MM.1S (cell line): ENCODE results near the gene NOD2.

Experiments
- DNase-seq: peaks from one replicate; pipeline ENCODE4 v3.0.0-alpha.2; 2015
- H2AFZ ChIP-seq: fragments of 300-600 bp; sonication (generic); 2 replicates; pipeline ENCODE4 v1.6.0; 2016; ENCODE audit warnings: antibody characterized with exemption, low read length
- H3F3A ChIP-seq: fragments of 300-600 bp; sonication (generic); 2 replicates; pipeline ENCODE4 v1.6.1; 2016; ENCODE audit warnings: mild to moderate bottlenecking, antibody characterized with exemption, low read length, moderate library complexity, mixed read lengths; ENCODE audit not compliant: insufficient read depth
- H3K27ac ChIP-seq: fragments of 300-600 bp; sonication (generic); 2 replicates; pipeline ENCODE4 v1.5.1; 2016; ENCODE audit warnings: mild to moderate bottlenecking, low read length
- H3K27me3 ChIP-seq: fragments of 300-600 bp; sonication (generic); replicated peaks from 2 replicates; pipeline ENCODE4 v1.6.0; 2016; ENCODE audit warnings: low read length; ENCODE audit not compliant: insufficient read depth
- H3K36me3 ChIP-seq: fragments of 300-600 bp; sonication (generic); replicated peaks from 2 replicates; pipeline ENCODE4 v1.6.1; 2016; ENCODE audit warnings: mild to moderate bottlenecking, low read length, mixed read lengths; ENCODE audit not compliant: insufficient read depth
- H3K4me1 ChIP-seq: fragments of 300-600 bp; sonication (generic); 2 replicates; pipeline ENCODE4 v1.6.1; 2016; ENCODE audit warnings: low read length, mixed read lengths
- H3K4me2 ChIP-seq: fragments of 300-600 bp; sonication (generic); 2 replicates; pipeline ENCODE4 v1.6.0; 2016; ENCODE audit warnings: low read depth, low read length
- H3K4me3 ChIP-seq: fragments of 300-600 bp; sonication (generic); 2 replicates; pipeline ENCODE4 v1.5.1; 2016; ENCODE audit warnings: low read length, mixed read lengths
- H3K79me2 ChIP-seq: fragments of 300-600 bp; sonication (generic); 2 replicates; pipeline ENCODE4 v1.6.1; 2016; ENCODE audit warnings: mixed run types, low read length, mixed read lengths
- H3K9ac ChIP-seq: fragments of 300-600 bp; sonication (generic); 2 replicates; pipeline ENCODE4 v1.6.1; 2016; ENCODE audit warnings: low read length, mixed read lengths
- H3K9me2 ChIP-seq: fragments of 300-600 bp; sonication (generic); replicated peaks from 2 replicates; pipeline ENCODE4 v1.6.1; 2016; ENCODE audit warnings: mild to moderate bottlenecking, low read length, mixed read lengths; ENCODE audit not compliant: insufficient read depth
- H3K9me3 ChIP-seq: fragments of 300-600 bp; sonication (generic); replicated peaks from 2 replicates; pipeline ENCODE4 v1.6.1; 2016; ENCODE audit warnings: mild to moderate bottlenecking, low read length, mixed read lengths; ENCODE audit not compliant: insufficient read depth
- H4K20me1 ChIP-seq: fragments of 300-600 bp; sonication (generic); 2 replicates; pipeline ENCODE4 v1.6.1; 2016; ENCODE audit warnings: mild to moderate bottlenecking, low read length, moderate library complexity, mixed read lengths; ENCODE audit not compliant: insufficient read depth
- CTCF ChIP-seq: fragments of 300-600 bp; sonication (generic); IDR thresholded peaks from 2 replicates; pipeline ENCODE4 v1.5.1; 2016; ENCODE audit warnings: antibody characterized with exemption, low read length, mixed read lengths
- EZH2 ChIP-seq: fragments of 300-600 bp; sonication (generic); optimal IDR thresholded peaks from 2 replicates; pipeline ENCODE3; 2017; ENCODE audit warnings: low read depth, mild to moderate bottlenecking, antibody characterized with exemption, low read length, mixed read lengths
- EZH2phosphoT487 ChIP-seq: fragments of 300-600 bp; sonication (generic); IDR thresholded peaks from 2 replicates; pipeline ENCODE4 v1.6.1; 2018; ENCODE audit warnings: antibody characterized with exemption, low read length

Gene NOD2

GRCh38 chr16:50692999-50693781 is at the start of gene NOD2:
Gene NOD2, plus strand, starts transcription at chr16:50693606. Its CDS starts 5,890 bp downstream, at chr16:50699496.
- Histone ChIP-seq H3K9me3 (no peaks in the 10 kb centered on the region), H3K4me2 (peak within 1 kb of the TSS; percentile 91), H2AFZ (peak within 1 kb of the TSS; percentile 70)

GRCh38 chr16:50644245-50644644 is 49.2 kb upstream of the NOD2 start:
- H3K4me3 ChIP-seq, result no peak overlapping the region
- no peak overlapping the region for H3K9ac ChIP-seq
- no peak overlapping the region for H2AFZ ChIP-seq
- H3K36me3 ChIP-seq, result no peaks in the 10 kb centered on the region
- H3K79me2 ChIP-seq, result no peaks in the 10 kb centered on the region
- H3K4me1 ChIP-seq, result no peaks in the 10 kb centered on the region
- no peaks in the 10 kb centered on the region for H3F3A ChIP-seq
- no peaks in the 10 kb centered on the region for H3K9me2 ChIP-seq
- no peak for DNase-seq
- no peak overlapping the region for H3K27ac ChIP-seq
- no peaks in the 10 kb centered on the region for H3K9me3 ChIP-seq
- TF ChIP-seq EZH2 (no peak), EZH2phosphoT487 (no peak), CTCF (no peak)
- H4K20me1 ChIP-seq, result no peaks in the 10 kb centered on the region
- H3K4me2 ChIP-seq, result no peak overlapping the region
- H3K27me3 ChIP-seq, result no peaks in the 10 kb centered on the region

More at GRCh38 chr16:50692999-50693781, at the start of gene NOD2:
- no peaks in the 10 kb centered on the region for H3K27me3 ChIP-seq
- H3K79me2 ChIP-seq, result peaks cover 24% of the 10 kb centered on the region
- TF ChIP-seq EZH2 (no peak), EZH2phosphoT487 (no peak), CTCF (no peak)
- H3K4me1 ChIP-seq, result peaks cover 52% of the 10 kb centered on the region
- H3F3A ChIP-seq, result peaks cover 30% of the 10 kb centered on the region
- H3K36me3 ChIP-seq, result no peaks in the 10 kb centered on the region
- peak within 1 kb of the TSS; percentile 76 for H3K4me3 ChIP-seq
- no peaks in the 10 kb centered on the region for H3K9me2 ChIP-seq
- H3K27ac ChIP-seq, result no peak within 1 kb of the TSS
- H4K20me1 ChIP-seq, result no peaks in the 10 kb centered on the region
- peak; percentile 34 for DNase-seq
- peak within 1 kb of the TSS; percentile 70 for H3K9ac ChIP-seq

GRCh38 chr16:50644729-50645128 is 48.7 kb upstream of the NOD2 start:
- H3K9me2 ChIP-seq, result no peaks in the 10 kb centered on the region
- H3K27ac ChIP-seq, result no peak overlapping the region
- H3K27me3 ChIP-seq, result no peaks in the 10 kb centered on the region
- H3K9me3 ChIP-seq, result no peaks in the 10 kb centered on the region
- no peak overlapping the region for H3K4me2 ChIP-seq
- no peaks in the 10 kb centered on the region for H4K20me1 ChIP-seq
- H2AFZ ChIP-seq, result no peak overlapping the region
- no peaks in the 10 kb centered on the region for H3K36me3 ChIP-seq
- H3K4me1 ChIP-seq, result no peaks in the 10 kb centered on the region
- no peaks in the 10 kb centered on the region for H3F3A ChIP-seq
- H3K9ac ChIP-seq, result no peak overlapping the region
- H3K4me3 ChIP-seq, result no peak overlapping the region
- DNase-seq, result peak; percentile 20
- no peak for TF ChIP-seq EZH2
- TF ChIP-seq CTCF, result peak; percentile 23
- TF ChIP-seq EZH2phosphoT487, result no peak
- no peaks in the 10 kb centered on the region for H3K79me2 ChIP-seq
